OCI-LY7 (cell line): ENCODE data around the gene CCNE1.

Experiments used
- CTCF ChIP-seq: fragments of 200-600 bp; sonication (generic); conservative IDR thresholded peaks from 2 replicates; pipeline ENCODE4 v1.5.1; 2014; ENCODE audit warnings: mild to moderate bottlenecking, antibody characterized with exemption, low read length, moderate library complexity, mixed read lengths
- EZH2phosphoT487 ChIP-seq: fragments of 200-600 bp; sonication (generic); IDR thresholded peaks from 2 replicates; pipeline ENCODE4 v1.6.1; 2018; ENCODE audit warnings: low read depth, borderline replicate concordance, mild to moderate bottlenecking, mixed run types, antibody characterized with exemption, low read length, moderate library complexity, mixed read lengths

DNA sequence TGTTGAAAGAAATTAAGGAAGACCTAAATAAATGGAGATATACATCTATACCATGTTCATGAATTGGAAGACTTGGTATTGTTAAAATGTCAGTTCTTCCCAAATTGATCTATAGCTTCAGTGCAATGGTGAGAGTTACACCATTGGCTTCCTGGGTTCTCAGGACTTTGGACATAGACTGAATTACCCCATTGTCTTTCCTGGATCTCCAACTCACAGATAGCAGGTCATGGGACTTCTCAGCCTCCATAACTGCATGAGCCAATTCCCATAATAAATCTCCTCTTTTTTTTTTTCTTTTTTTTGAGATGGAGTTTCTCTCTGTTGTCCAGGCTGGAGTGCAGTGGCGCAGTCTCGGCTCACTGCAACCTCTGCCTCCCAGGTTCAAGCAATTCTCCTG is 38.7 kb downstream of the CCNE1 start:
- TF ChIP-seq CTCF (no peak), EZH2phosphoT487 (no peak)
